ENCODE data around the gene COL4A2.
"Not testable (repeated sequence)": the region's sequence is repeated elsewhere in the genome, so short reads cannot be mapped to it uniquely, and the experiment has no call there.

DNA sequence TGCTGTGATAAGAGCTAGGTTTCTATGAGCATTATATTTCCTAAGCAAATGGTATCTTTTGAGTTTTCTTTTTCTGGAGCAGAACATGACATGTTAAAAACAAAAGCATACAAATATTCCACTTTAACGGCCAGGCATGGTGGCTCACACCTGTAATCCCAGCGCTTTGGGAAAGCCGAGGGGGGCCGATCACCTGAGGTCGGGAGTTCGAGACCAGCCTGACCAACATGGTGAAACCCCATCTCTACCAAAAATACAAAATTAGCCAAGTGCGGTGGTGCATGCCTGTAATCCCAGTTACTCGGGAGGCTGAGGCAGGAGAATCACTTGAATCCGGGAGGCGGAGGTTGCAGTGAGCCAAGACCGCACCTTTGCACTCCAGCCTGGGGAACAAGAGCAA lies 146.0 kb downstream of the COL4A2 start:
- TF ChIP-seq CTCF (IDR thresholded peaks at IDR 0.05); POLR2A (IDR thresholded peaks at IDR 0.05); POLR2AphosphoS5 (IDR thresholded peaks at IDR 0.05; ENCODE audit: insufficient read depth in 1 of 2, low read depth in 1 of 2): not testable (repeated sequence)

Measured in vagina (tissue), 2 donors.